Measurements from ENCODE around the gene IL9R.
"Not testable (repeated sequence)": the region's sequence is repeated elsewhere in the genome, so short reads cannot be mapped to it uniquely, and the experiment has no call there.

The IL9R gene

DNA sequence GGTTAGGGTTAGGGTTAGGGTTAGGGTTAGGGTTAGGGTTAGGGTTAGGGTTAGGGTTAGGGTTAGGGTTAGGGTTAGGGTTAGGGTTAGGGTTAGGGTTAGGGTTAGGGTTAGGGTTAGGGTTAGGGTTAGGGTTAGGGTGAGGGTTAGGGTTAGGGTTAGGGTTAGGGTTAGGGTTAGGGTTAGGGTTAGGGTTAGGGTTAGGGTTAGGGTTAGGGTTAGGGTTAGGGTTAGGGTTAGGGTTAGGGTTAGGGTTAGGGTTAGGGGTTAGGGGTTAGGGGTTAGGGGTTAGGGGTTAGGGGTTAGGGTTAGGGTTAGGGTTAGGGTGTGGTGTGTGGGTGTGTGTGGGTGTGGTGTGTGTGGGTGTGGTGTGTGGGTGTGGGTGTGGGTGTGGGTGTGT lies 33.0 kb downstream of the IL9R start:
- not testable (repeated sequence) for H3K4me3 ChIP-seq (ENCODE audit: low read depth, low read length); DNase-seq (ENCODE audit: low read depth)
